ENCODE results near the gene FADS2. TPM values are rescaled to one million over a fixed set of nuclear protein-coding genes. Genes with fewer than 3 reads are reported as not detected.

The FADS2 gene
- total and polyA plus RNA-seq, 10 of the 15 experiments (the other 5 are each of a cell fraction or from before 2014, with no cell fraction given): 3.3 to 313 (median 149) TPM

- Histone ChIP-seq H3K4me3 (no peak overlapping the region), H3K4me2 (ENCODE audit: control insufficient read depth, insufficient read depth) (no peak overlapping the region), H3K36me3 (ENCODE audit: control insufficient read depth in 2 of 2, insufficient read depth in 2 of 2, low read length in 1 of 2) (peaks cover 10 to 19% of the 10 kb centered on the region in 2 experiments), H4K20me1 (ENCODE audit: control insufficient read depth, insufficient read depth) (no peaks in the 10 kb centered on the region), H3K27ac (ENCODE audit: control insufficient read depth, insufficient read depth) (no peak overlapping the region), H3K27me3 (replicated peaks in 1 of 2; ENCODE audit: control insufficient read depth in 2 of 2, insufficient read depth in 2 of 2, low read length in 1 of 2) (no peaks in the 10 kb centered on the region), H2AFZ (ENCODE audit: control insufficient read depth, low read depth, low read length) (no peak overlapping the region), H3K79me2 (ENCODE audit: control insufficient read depth, insufficient read depth, low read length) (no peaks in the 10 kb centered on the region), H3K9ac (ENCODE audit: control insufficient read depth, insufficient read depth, low read length) (no peak overlapping the region), H3K4me1 (ENCODE audit: control insufficient read depth, insufficient read depth, low read length) (no peaks in the 10 kb centered on the region), H3K9me3 (replicated peaks; ENCODE audit: control insufficient read depth, insufficient read depth, low read length) (no peaks in the 10 kb centered on the region)
- 81% methylated on average over 20 of the region's 20 CpGs for WGBS (ENCODE audit: insufficient coverage, insufficient replicate concordance, low lambda C conversion rate, missing lambda C conversion rate)
- ChIA-PET POLR2A (no interaction called here), RAD21 (ENCODE audit: unreplicated experiment) (no interaction called here), SMC1A (ENCODE audit: uncharacterized antibody, unreplicated experiment) (interaction anchor here (0.7 kb wide), 1 partner anchor 41 kb away, joined by 3 read pairs; no protein-coding TSS in a partner anchor), CTCF (no interaction called here)
- ATAC-seq (no peak), FAIRE-seq (no peak), DNase-seq (ENCODE audit: low read depth, low spot score) (no peak)
- TF ChIP-seq POLR2A (IDR thresholded peaks at IDR 0.05; ENCODE audit: low read depth, low read length) (0 out of 2 replicates have a peak, but pooled peaks have one; percentile 9), WRNIP1 (IDR thresholded peaks at IDR 0.05; ENCODE audit: borderline replicate concordance, low read depth, low read length) (no peak)
- no TSS peak for BruUV-seq (replicated peaks)
- in situ Hi-C loops (cut with MboI) (no loop called here), intact Hi-C loops (cut with micrococcal nuclease; ENCODE audit: unreplicated experiment) (no loop called here)
These were observed 37.0 kb downstream of the FADS2 start for GRCh38 chr11:61864814-61865775.

- TF ChIP-seq POLR2A (IDR thresholded peaks at IDR 0.05; ENCODE audit: low read depth, low read length) (no peak; the same call in 1 of the 2 replicates), MYC (IDR thresholded peaks at IDR 0.05; ENCODE audit: insufficient read depth, insufficient read length, insufficient replicate concordance, low read length, severe bottlenecking) (no peak), ZNF207 (IDR thresholded peaks at IDR 0.05; ENCODE audit: borderline replicate concordance) (no peak), YBX1 (IDR thresholded peaks at IDR 0.05) (no peak), RBBP5 (conservative IDR thresholded peaks at IDR 0.05) (no peak), EZH2 (IDR thresholded peaks at IDR 0.05; ENCODE audit: borderline replicate concordance, control insufficient read depth, low read depth, low read length) (no peak), BCL11A (IDR thresholded peaks at IDR 0.05; ENCODE audit: low read depth, low read length) (no peak), USF1 (IDR thresholded peaks at IDR 0.05; ENCODE audit: borderline replicate concordance, extremely low read length, insufficient read depth, low read depth, low read length) (no peak), SUPT20H (IDR thresholded peaks at IDR 0.05; ENCODE audit: borderline replicate concordance, control insufficient read depth, low read depth, low read length) (no peak), SMAD5 (IDR thresholded peaks at IDR 0.05; ENCODE audit: low read depth) (no peak), SMC3 (IDR thresholded peaks at IDR 0.05; ENCODE audit: borderline replicate concordance, low read length) (no peak), CBX5 (IDR thresholded peaks at IDR 0.05; ENCODE audit: low read depth) (no peak), POU2F2 (IDR thresholded peaks at IDR 0.05; ENCODE audit: borderline replicate concordance, low read depth, low read length) (no peak)
- no peak for DNase-seq (ENCODE audit: low read depth, low spot score)
- CTCF ChIA-PET: interaction anchor here (1.9 to 5.3 kb wide), 2 partner anchors 70 to 216 kb away, joined by 5 to 49 read pairs; no protein-coding TSS in a partner anchor
- no peak overlapping the region for H3K4me2 ChIP-seq (ENCODE audit: control insufficient read depth, insufficient read depth)
- 54% methylated on average over 18 of the region's 18 CpGs for WGBS (ENCODE audit: insufficient coverage, insufficient replicate concordance, low lambda C conversion rate, missing lambda C conversion rate)
- H2AFZ ChIP-seq (ENCODE audit: control insufficient read depth, low read depth, low read length): no peak overlapping the region
- H3K27me3 ChIP-seq (replicated peaks in 1 of 2; ENCODE audit: control insufficient read depth in 2 of 2, insufficient read depth in 2 of 2, low read length in 1 of 2): no peaks in the 10 kb centered on the region
- POLR2A ChIA-PET: no interaction called here
- SMC1A ChIA-PET (ENCODE audit: uncharacterized antibody, unreplicated experiment): interaction anchor here (1.1 to 1.3 kb wide), 2 partner anchors 14 to 81 kb away, joined by 4 to 5 read pairs; no protein-coding TSS in a partner anchor
- H3K9me3 ChIP-seq (replicated peaks; ENCODE audit: control insufficient read depth, insufficient read depth, low read length): no peaks in the 10 kb centered on the region
- RAD21 ChIA-PET (ENCODE audit: unreplicated experiment): interaction anchor here (1.0 kb wide), 1 partner anchor 69 kb away, joined by 5 read pairs; no protein-coding TSS in a partner anchor
- H3K4me3 ChIP-seq: no peak overlapping the region
- H3K9ac ChIP-seq (ENCODE audit: control insufficient read depth, insufficient read depth, low read length): no peak overlapping the region
- no peak for ATAC-seq
- H3K36me3 ChIP-seq (ENCODE audit: control insufficient read depth in 2 of 2, insufficient read depth in 2 of 2, low read length in 1 of 2): peaks cover 2 to 16% of the 10 kb centered on the region in 2 experiments
- no peak for FAIRE-seq
- in situ Hi-C loops (cut with MboI): no loop called here
- H3K79me2 ChIP-seq (ENCODE audit: control insufficient read depth, insufficient read depth, low read length): no peaks in the 10 kb centered on the region
- H3K27ac ChIP-seq (ENCODE audit: control insufficient read depth, insufficient read depth): no peak overlapping the region
- intact Hi-C loops (cut with micrococcal nuclease; ENCODE audit: unreplicated experiment): no loop called here
- BruUV-seq (replicated peaks): TSS peak; percentile 46
- no peaks in the 10 kb centered on the region for H3K4me1 ChIP-seq (ENCODE audit: control insufficient read depth, insufficient read depth, low read length)
- no peaks in the 10 kb centered on the region for H4K20me1 ChIP-seq (ENCODE audit: control insufficient read depth, insufficient read depth)
These were observed 38.3 kb downstream of the FADS2 start for GRCh38 chr11:61866231-61866957.

Measured in GM12878 (cell line).